GM12892 (cell line): ENCODE data around the gene LDLRAD3.

Experiments used
- POLR2A ChIP-seq: IDR thresholded peaks from 2 replicates; pipeline ENCODE4 v1.6.1; 2011; ENCODE audit warnings: low read depth, low read length, control low read depth
- POLR2AphosphoS5 ChIP-seq: IDR thresholded peaks from 2 replicates; pipeline ENCODE4 v1.6.1; 2011; ENCODE audit warnings: low read depth, low read length, control low read depth
- TAF1 ChIP-seq: IDR thresholded peaks from 2 replicates; pipeline ENCODE4 v1.6.1; 2011; ENCODE audit warnings: low read depth, mild to moderate bottlenecking, control low read depth, low read length, borderline replicate concordance

DNA sequence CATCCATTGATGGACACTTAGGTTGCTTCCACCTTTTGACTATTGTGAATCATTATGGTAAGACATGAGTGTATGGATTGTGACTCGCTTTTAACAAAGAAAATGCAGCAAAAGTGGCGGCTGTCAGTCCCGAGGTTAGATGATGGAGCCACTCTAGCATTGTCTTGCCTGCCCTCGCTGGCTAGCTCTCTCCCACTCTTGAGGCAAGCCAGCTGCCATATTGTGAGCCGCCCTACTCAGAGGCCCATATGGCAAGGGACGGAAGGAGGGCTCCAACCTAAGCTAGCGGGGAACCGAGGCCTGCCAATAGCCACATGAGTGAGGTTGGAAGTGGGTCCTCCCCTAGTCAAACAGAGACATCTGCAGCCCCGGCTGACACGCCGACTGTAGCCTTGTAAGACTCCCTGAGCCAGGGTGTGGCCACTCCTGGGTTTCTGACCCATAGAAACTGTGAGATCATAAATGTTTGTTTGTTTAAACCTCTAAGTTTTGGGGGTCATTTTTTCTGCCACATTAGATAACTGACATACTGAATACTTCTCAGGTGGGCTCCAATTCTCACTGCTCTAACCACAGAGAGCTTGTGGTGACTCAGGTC, 160.2 kb downstream of the LDLRAD3 start:
- no peak for TF ChIP-seq POLR2A
- no peak for TF ChIP-seq POLR2AphosphoS5
- TF ChIP-seq TAF1 = no peak
